Activated CD4-positive, alpha-beta T cell treated with anti-CD3 and anti-CD28 coated beads, Interleukin-2, amount 50 U/mL, for 4 hours (primary cell): ENCODE measurements around the gene MPV17L2.
"Not testable (repeated sequence)": the region's sequence is repeated elsewhere in the genome, so short reads cannot be mapped to it uniquely, and the experiment has no call there.

Experiments used
- DNase-seq, 2 experiments: peaks; one replicate each; pipeline ENCODE4 v3.0.0-alpha.2; 2020

MPV17L2 gene

DNA sequence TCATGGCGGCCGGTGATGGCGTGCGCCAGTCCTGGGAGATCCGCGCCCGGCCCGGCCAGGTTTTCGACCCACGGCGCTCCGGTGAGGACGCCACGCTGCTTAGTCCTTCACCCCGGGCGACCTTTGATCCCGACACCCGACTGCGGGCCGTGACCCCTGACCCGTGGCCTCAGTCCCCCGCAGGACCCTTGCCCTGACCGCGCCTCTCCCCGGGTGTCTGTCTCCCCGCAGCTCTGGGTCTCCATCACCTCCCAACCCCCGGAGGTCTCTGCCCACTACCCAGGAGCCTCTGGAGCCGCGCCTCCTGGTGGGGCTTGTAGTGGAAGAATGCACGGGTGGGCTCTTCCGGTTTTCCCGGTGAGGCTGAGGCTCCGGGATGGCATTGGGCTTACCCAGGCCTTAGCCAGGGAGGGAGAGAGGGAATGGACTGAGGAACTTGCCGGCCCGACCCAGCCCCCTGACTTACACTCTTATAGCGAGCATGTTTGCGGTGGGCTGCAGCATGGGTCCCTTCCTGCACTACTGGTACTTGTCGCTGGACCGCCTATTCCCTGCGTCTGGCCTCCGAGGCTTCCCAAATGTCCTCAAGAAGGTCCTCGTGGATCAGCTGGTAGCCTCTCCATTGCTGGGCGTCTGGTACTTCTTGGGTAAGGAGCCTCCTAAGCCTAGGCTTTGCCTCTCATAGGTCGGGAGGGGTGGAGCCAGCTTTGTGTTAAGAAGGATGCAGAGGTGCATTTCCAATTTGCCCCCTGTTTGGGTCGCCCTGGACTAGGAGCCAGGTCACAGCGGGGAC is 566 bp downstream of the MPV17L2 start:
- DNase-seq = no peak

- DNase-seq = no peak
These were observed 1.1 kb downstream of the MPV17L2 start for GRCh38 chr19:18194181-18194530.

GRCh38 chr19:18194554-18195238 is 1.7 kb downstream of the MPV17L2 start:
- no peak for DNase-seq

GRCh38 chr19:18196511-18196845 is 3.5 kb downstream of the MPV17L2 start:
- DNase-seq = no peak

GRCh38 chr19:18197306-18197705 is 4.3 kb downstream of the MPV17L2 start:
- no peak for DNase-seq

- no peak for DNase-seq
These were observed 4.9 kb downstream of the MPV17L2 start for GRCh38 chr19:18197941-18198340.

DNA sequence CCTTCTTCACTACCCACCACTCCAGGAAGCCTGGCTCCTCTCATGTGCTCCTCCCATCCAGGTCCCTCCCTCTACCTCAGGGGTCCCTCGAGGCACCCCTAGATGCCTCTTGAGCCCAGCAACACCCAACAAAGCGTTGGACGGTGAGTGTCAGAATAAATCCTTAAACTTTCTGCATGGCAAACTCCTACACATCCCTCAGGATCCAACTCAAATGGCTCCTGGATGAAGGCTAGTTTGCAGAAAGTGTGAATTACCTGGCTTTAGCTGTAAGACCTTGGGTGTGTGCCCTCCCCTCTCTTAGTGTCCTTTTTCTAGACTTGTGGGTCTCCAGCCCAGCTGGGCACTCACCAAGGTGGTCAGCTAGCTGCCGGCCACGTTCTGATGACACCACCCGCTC is 5.4 kb downstream of the MPV17L2 start:
- no peak for DNase-seq

GRCh38 chr19:18202397-18202777 is 9.4 kb downstream of the MPV17L2 start:
- no peak for DNase-seq

DNA sequence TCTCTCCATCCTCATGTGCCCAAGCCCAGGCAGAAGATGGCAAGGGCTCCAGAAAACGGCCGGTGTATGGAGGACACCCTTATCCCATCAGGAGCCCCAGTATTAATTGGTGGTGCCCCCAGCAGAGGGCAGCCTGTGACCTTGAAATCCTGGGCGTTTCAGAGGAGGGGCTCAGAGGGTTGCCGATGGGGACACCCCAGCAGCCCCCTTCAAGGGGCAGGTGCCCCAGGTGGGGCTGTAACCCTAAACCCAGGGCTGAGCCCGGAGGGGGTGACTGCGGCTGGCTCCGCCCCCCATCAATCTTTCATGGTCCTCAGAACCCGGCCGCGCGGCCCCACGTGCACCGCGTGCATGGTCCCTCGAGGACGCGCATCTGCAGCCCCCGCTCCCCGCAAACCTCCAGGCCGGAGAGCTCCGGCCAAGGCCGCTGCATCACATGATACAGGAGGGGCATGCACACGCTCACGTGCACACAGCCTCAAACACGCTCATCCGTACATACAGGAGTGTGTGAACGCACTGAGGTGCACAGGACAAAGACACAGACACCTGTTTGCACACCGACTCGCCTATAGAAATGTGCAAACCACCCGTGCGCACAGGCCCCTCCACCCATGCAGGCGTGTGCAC is 9.9 kb downstream of the MPV17L2 start:
- DNase-seq = peak in 1 of 2 experiments; percentile 17

- DNase-seq = peak in 1 of 2 experiments; percentile 32
These were observed 10.4 kb downstream of the MPV17L2 start for GRCh38 chr19:18203408-18203862.

DNA sequence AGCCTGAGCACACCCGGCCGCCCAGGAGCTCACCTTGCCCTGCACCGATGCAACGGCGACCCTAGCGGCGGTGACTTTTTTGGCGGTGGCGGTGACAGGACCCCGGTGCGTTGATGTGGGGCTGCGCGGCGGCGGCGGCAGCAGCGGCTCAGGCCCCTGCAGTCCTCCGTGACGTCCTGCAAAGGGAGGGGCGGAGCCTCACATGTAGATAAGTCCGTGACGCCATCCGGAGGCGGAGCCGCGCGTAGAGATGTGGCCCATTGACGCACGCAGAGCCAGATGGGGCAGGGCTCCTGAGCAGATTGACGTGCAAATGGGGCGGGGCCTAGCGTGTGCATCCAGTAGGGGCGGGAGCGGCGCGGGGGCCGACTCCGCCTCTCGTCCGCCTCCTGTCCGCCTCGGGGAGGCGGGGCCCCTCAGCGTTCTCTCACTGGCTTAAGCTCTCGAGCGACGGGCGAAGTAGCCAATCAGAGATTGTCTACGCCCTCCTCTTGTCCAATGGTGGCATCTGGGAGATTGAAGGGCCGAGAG is 10.9 kb downstream of the MPV17L2 start, which contains the start of gene RAB3A:
RAB3A (minus strand) TSS at position 180 of the 531 bp plus-strand sequence. CDS start 1,302 bp downstream, outside the sequence.
- peak; percentile 99 to 100 for DNase-seq

GRCh38 chr19:18204394-18205199 is 11.6 kb downstream of the MPV17L2 start:
- peak in 1 of 2 experiments; percentile 17 for DNase-seq

DNA sequence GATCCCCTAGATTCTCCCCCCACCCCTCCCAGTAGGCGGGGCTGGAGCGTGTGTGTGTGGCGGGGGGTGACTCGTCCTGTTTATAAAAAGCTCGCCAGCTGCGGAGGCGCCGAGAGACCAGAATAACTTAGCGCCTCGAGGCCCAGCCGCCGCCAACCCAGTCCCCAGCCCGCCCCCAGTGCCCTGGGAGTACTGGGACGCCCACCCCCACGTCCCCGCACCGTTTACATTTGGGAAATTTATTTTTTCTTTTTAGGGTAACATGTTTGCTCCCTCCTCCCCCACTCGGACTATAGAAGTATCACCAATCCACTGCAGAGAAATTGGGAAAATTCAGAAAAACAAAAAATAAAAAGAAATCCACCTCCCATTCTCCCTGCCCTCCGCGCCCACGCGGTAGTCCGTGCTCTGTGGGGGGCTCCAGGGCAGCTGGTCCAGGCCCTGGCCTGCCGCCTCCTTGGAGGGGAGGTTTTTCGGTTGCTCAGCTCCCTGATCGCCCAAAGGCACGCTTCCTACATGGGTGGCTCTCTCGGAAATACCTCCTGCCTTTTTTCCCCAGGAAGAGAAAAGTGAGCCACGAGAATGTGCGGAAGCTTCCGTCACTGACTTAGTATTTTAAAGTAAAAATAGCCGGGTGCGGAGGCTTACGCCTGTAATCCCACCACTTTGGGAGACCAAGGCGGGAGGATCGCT is 12.3 kb downstream of the MPV17L2 start:
- DNase-seq = peak; percentile 48 to 53

DNA sequence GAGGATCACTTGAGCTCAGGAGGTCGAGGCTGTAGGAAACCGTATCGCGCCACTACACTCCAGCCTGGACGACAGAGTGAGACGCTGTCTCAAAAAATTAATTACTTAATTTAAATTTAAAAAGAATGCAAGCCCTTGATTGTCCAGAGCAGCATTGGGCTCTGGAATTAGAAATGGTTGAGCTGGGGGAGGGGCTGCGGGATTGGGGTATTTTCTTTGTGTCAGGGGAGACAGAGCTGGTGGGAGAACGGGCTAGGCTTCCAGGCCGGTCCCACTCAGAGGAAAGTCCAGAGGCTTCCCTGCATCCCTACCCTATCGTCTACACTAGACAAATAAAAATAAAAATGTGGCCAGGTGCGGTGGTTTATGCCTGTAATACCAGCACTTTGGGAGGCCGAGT is 13.0 kb downstream of the MPV17L2 start:
- DNase-seq = no peak

DNA sequence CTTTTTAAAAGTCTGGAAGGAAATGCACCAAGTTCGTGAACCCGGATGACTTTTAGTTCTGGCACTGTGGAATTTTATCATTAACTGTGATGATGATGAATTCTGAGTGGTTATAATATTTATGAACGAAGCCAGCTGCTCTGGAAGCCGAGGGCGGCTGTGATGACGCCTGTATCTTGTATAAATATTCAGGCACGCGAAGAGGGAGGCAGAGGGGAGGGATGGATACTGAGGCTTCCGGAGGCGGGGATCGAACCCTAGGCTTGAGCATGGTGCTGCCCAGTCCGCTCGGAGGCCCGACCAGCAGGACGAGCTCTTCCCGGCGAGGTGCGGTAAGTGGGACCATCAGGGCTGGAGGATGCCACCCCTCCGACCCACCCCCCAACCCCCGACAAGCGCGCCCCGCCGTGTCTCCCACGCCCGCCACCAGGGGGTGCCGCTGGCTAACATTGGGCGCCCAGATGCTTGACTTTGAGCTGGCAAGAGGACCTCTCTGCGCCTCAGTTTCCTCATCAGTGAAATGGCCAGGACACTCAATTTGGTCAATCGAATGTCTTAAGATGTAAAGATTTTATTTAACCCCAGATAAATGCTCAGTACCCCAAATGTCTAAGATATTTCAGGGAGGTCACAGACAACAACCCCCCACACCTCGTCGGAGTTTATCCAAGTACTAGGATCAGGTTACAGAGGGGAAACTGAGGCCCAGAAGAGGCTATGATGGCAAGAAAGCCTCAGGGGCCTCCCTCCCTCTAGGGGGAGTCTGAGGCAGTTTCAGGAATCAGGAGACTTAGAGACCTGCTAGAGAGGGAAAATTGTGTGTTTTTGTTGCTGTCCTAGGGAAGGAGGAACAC is 15.3 kb downstream of the MPV17L2 start:
- peak; percentile 41 to 43 for DNase-seq

DNA sequence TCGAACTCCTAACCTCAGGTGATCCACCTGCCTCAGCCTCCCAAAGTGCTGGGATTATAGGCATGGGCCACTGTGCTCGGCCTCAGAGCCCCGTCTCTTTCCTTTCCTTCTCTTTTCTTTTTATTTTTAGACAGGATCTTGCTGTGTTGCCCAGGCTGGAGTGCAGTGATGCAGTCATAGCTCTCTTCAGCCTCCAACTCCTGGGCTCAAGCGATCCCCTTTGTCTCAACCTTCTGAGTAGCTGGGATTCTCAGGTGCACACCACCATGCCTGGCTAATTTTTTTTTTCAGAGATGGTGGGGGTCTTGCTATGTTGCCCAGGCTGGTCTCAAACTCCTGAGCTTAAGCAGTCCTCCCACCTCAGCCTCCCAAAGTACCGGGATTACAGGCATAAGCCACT is 16.9 kb downstream of the MPV17L2 start:
- not testable (repeated sequence) for DNase-seq

DNA sequence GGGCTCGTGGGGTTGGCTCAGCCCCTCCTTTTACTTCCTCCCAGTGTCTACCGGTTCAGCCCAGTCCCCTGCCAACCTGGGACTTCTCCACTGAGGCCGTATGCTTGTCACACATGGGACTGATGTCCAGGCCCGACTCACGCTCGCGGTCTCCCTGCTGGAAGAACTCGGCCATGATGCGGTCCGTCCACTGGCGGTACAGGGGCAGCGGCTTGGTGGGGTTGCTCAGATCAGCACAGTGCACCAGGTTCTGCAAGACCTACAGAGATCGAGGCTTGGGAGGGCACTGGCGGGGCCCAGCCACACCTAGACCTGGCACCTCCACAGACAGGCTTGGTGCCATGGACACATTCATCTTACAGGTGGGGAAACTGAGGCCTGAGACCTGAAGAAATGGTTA is 18.7 kb downstream of the MPV17L2 start:
- no peak for DNase-seq

DNA sequence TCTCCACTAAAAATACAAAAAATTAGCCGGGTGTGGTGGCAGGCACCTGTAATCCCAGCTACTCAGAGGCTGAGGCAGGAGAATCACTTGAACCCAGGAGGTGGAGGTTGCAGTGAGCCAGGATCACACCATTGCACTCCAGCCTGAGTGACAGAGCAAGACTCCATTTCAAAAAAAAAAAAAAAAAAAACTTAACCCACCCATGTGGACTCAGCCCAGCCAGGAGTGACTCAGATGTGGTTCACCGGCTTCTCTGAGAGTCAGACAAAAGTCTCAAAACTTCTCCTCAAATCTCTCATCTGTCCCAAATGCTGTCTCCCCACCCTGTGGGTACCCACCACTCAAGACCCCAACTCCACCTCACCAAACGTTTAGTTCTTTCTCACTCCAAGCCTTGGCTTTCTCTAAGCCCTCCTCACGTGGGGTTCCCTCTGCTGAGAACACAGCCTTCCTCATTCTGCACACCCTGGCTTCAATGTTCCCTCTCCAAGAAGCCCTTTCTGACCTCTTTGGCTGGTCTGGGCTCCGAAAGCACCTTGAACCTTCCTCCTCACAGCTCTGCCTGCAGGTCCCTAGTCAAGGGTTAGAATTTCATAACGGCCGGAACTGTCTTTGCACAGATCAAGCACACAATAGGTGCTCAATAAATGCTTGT is 21.9 kb downstream of the MPV17L2 start:
- no peak for DNase-seq

DNA sequence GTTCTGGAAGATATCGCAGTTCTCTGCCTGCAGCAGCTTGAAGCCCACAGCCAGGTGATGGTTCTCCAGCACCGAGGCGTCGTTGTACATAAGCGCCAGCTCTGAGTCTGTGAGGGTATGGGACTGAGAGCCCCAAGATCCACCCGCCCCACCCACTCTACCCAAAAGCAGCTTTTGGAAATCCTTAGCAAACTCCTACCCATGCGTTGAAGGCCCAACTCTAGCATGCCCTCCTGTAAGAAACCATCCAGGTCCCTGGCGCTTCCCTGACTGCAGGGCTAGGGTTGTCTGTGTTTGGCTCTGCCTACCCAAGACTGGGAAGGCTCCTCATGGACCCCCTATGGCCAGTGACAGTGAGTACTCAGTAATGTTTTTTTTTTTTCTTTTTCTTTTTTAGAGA is 23.8 kb downstream of the MPV17L2 start:
- no peak for DNase-seq

- no peak for DNase-seq
These were observed 25.1 kb downstream of the MPV17L2 start for GRCh38 chr19:18218159-18218558.

GRCh38 chr19:18218600-18218999 is 25.6 kb downstream of the MPV17L2 start:
- no peak for DNase-seq
